Panc1 (cell line): ENCODE results near the gene RSPH1. TPM values are rescaled to one million over a fixed set of nuclear protein-coding genes. Genes with fewer than 3 reads are reported as not detected.

Experiments used
- ATAC-seq: fragments of 200-7000 bp; cut with Tn5 transposase; 2 replicates; pipeline ENCODE4 v1.9.1; 2020; ENCODE audit warnings: mild to moderate bottlenecking, moderate library complexity
- BruUV-seq: library from RNA; stranded (reverse); fragments of 400-500 nt; replicated peaks from 2 replicates; lab custom pipeline; 2021; lab: Mats Ljungman, UMichigan
- CTCF ChIA-PET: fragments of 300-600 bp; sonication (Branson Sonifier 250); formaldehyde crosslinking; loops from one replicate; lab custom pipeline; 2022; ENCODE audit warnings: antibody characterized with exemption; lab: Charles Lee
- POLR2A ChIA-PET: fragments of 300-600 bp; sonication (Branson Sonifier 250); formaldehyde crosslinking; loops from one replicate; lab custom pipeline; 2022; ENCODE audit warnings: antibody characterized with exemption; lab: Charles Lee
- DNase-seq: peaks from one replicate; pipeline ENCODE4 v3.0.0-alpha.2; 2010; ENCODE audit warnings: low read depth, low spot score
- H3K27ac ChIP-seq: 2 replicates; pipeline ENCODE4 v1.5.1; 2011; ENCODE audit warnings: mild to moderate bottlenecking, low read length, inconsistent platforms
- H3K27me3 ChIP-seq: fragments of 200-500 bp; sonication (Bioruptor generic); 2 replicates; pipeline ENCODE4 v1.6.0; 2014; ENCODE audit warnings: low read length, inconsistent platforms; ENCODE audit not compliant: control insufficient read depth, insufficient read depth
- H3K36me3 ChIP-seq: fragments of 200-500 bp; sonication (Bioruptor generic); 2 replicates; pipeline ENCODE4 v1.5.1; 2014; ENCODE audit warnings: inconsistent platforms, mild to moderate bottlenecking, low read length, moderate library complexity; ENCODE audit not compliant: control insufficient read depth, insufficient read depth
- H3K4me1 ChIP-seq: 2 replicates; pipeline ENCODE4 v1.5.1; 2011; ENCODE audit warnings: inconsistent platforms, mild to moderate bottlenecking, low read length, moderate library complexity; ENCODE audit not compliant: control insufficient read depth, insufficient read depth
- H3K4me3 ChIP-seq, 2 experiments: 2 replicates each; pipeline ENCODE4 v1.5.1; 2011 to 2012; ENCODE audit warnings: low read depth in 2 of 2, low read length in 2 of 2, mild to moderate bottlenecking in 2 of 2, inconsistent platforms in 1 of 2, moderate library complexity in 1 of 2
- H3K9me3 ChIP-seq: fragments of 200-500 bp; sonication (Bioruptor generic); 2 replicates; pipeline ENCODE4 v1.5.1; 2014; ENCODE audit warnings: low read depth, mild to moderate bottlenecking, inconsistent platforms, low read length, moderate library complexity; ENCODE audit not compliant: control insufficient read depth, insufficient read depth
- CTCF ChIP-seq: fragments of 450-650 bp; IDR thresholded peaks from 2 replicates; pipeline ENCODE4 v1.5.1; 2017; ENCODE audit warnings: mild to moderate bottlenecking
- POLR2AphosphoS5 ChIP-seq: IDR thresholded peaks from 2 replicates; pipeline ENCODE4 v1.6.1; 2012; ENCODE audit warnings: mild to moderate bottlenecking, low read depth, low read length, moderate library complexity
- SIN3A ChIP-seq: IDR thresholded peaks from 2 replicates; pipeline ENCODE4 v1.6.1; 2012; ENCODE audit warnings: low read depth, mild to moderate bottlenecking, low read length, moderate library complexity, borderline replicate concordance; ENCODE audit not compliant: insufficient read depth
- TCF7L2 ChIP-seq: IDR thresholded peaks from 2 replicates; pipeline ENCODE4 v1.6.1; 2011; ENCODE audit warnings: mild to moderate bottlenecking, low read depth, low read length, inconsistent platforms
- in situ Hi-C: cut with HindIII; loops from 2 replicates; pipeline ENCODE4 v1.10.0; 2016; ENCODE audit warnings: low sequenced_read_pairs, low pct_unique_long_range_greater_than_20kb
- intact Hi-C: fragments of 100-400 bp; cut with micrococcal nuclease; formaldehyde crosslinking; loops from one replicate; pipeline ENCODE4 v1.10.0; 2022; ENCODE audit not compliant: unreplicated experiment
- total RNA-seq: library from RNA; stranded (reverse); gene quantifications from one replicate; pipeline ENCODE4 v1.2.1, GENCODE V29; 2021; ENCODE audit not compliant: unreplicated experiment
- TF ChIP-seq, protein P1 (sequence below), 2 experiments: IDR thresholded peaks; 2 replicates each; pipeline ENCODE4 v1.6.1; 2011 to 2012; ENCODE audit warnings: low read depth in 2 of 2, control low read depth in 1 of 2, low read length in 1 of 2, mild to moderate bottlenecking in 1 of 2, moderate library complexity in 1 of 2; ENCODE audit not compliant: insufficient read depth in 1 of 2

RSPH1 gene
- total RNA-seq, 1 experiment from 2014 or later, result 0.46 TPM

GRCh38 chr21:42492201-42492600, 3.8 kb downstream of the RSPH1 start:
- H3K36me3 ChIP-seq, result no peaks in the 10 kb centered on the region
- no peaks in the 10 kb centered on the region for H3K9me3 ChIP-seq
- ATAC-seq (no peak), DNase-seq (no peak)
- no peaks in the 10 kb centered on the region for H3K4me1 ChIP-seq
- TF ChIP-seq SIN3A (no peak), TCF7L2 (no peak), POLR2AphosphoS5 (no peak), CTCF (no peak)
- TF ChIP-seq, protein P1, sequence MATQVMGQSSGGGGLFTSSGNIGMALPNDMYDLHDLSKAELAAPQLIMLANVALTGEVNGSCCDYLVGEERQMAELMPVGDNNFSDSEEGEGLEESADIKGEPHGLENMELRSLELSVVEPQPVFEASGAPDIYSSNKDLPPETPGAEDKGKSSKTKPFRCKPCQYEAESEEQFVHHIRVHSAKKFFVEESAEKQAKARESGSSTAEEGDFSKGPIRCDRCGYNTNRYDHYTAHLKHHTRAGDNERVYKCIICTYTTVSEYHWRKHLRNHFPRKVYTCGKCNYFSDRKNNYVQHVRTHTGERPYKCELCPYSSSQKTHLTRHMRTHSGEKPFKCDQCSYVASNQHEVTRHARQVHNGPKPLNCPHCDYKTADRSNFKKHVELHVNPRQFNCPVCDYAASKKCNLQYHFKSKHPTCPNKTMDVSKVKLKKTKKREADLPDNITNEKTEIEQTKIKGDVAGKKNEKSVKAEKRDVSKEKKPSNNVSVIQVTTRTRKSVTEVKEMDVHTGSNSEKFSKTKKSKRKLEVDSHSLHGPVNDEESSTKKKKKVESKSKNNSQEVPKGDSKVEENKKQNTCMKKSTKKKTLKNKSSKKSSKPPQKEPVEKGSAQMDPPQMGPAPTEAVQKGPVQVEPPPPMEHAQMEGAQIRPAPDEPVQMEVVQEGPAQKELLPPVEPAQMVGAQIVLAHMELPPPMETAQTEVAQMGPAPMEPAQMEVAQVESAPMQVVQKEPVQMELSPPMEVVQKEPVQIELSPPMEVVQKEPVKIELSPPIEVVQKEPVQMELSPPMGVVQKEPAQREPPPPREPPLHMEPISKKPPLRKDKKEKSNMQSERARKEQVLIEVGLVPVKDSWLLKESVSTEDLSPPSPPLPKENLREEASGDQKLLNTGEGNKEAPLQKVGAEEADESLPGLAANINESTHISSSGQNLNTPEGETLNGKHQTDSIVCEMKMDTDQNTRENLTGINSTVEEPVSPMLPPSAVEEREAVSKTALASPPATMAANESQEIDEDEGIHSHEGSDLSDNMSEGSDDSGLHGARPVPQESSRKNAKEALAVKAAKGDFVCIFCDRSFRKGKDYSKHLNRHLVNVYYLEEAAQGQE (IDR thresholded peaks at IDR 0.05; ENCODE audit: insufficient read depth in 1 of 2, low read depth in 2 of 2, low read length in 1 of 2), result no peak
- ChIA-PET CTCF (no interaction called here), POLR2A (no interaction called here)
- in situ Hi-C loops (no loop called here), intact Hi-C loops (no loop called here)
- no peak overlapping the region for H3K27ac ChIP-seq
- BruUV-seq, result no TSS peak
- no peak overlapping the region for H3K4me3 ChIP-seq
- H3K27me3 ChIP-seq, result no peaks in the 10 kb centered on the region

DNA sequence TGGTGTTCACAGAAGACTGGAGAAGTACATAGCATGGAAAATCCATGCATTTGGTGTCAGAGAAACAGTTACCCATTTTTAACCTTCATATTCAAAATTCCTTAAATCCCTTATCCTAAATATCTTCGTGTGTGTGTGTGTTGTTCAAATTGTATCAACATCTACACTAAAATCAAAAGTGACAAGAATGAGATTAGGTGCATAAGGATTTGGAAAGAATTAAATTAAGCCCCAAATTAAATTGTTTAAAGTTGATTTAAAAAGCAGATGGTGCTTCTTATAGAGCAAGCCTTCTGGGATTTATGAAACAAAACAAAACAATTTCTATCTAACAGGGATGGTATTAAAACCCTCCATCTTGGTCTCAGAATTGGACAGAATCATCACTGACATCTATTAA, 4.7 kb downstream of the RSPH1 start:
- Histone ChIP-seq H3K4me1 (no peaks in the 10 kb centered on the region), H3K4me3 (no peak overlapping the region), H3K36me3 (no peaks in the 10 kb centered on the region), H3K27me3 (no peaks in the 10 kb centered on the region), H3K27ac (no peak overlapping the region), H3K9me3 (no peaks in the 10 kb centered on the region)
- TF ChIP-seq, protein P1 (IDR thresholded peaks at IDR 0.05; ENCODE audit: insufficient read depth in 1 of 2, low read depth in 2 of 2, low read length in 1 of 2), result no peak
- no peak for TF ChIP-seq POLR2AphosphoS5
- TF ChIP-seq SIN3A, result no peak
- TF ChIP-seq TCF7L2, result no peak
- TF ChIP-seq CTCF, result no peak
- intact Hi-C loops (no loop called here), in situ Hi-C loops (no loop called here)
- BruUV-seq, result no TSS peak
- DNase-seq (no peak), ATAC-seq (no peak)
- POLR2A ChIA-PET, result no interaction called here
- CTCF ChIA-PET, result no interaction called here
